HCT116 (cell line): ENCODE measurements around the gene PHACTR4.

Experiments
- EZH2 ChIP-seq: fragments of 200-600 bp; sonication (generic); IDR thresholded peaks from 2 replicates; pipeline ENCODE4 v1.6.1; 2017; ENCODE audit warnings: antibody characterized with exemption, mixed run types
- JUND ChIP-seq: IDR thresholded peaks from 2 replicates; pipeline ENCODE4 v1.6.1; 2012
- POLR2A ChIP-seq: IDR thresholded peaks from 2 replicates; pipeline ENCODE4 v1.7.0; 2011; ENCODE audit warnings: borderline replicate concordance; ENCODE audit not compliant: insufficient read depth, insufficient read length; ENCODE audit errors: extremely low read depth
- YY1 ChIP-seq: IDR thresholded peaks from 2 replicates; pipeline ENCODE4 v1.6.1; 2011; ENCODE audit warnings: low read length, low read depth, moderate library complexity, mild to moderate bottlenecking; ENCODE audit not compliant: insufficient replicate concordance; ENCODE audit errors: extremely low read depth
- TF ChIP-seq, protein P1 (sequence below), 3 experiments: fragments of 200-600 bp in 1 of 3; sonication (generic) in 1 of 3; IDR thresholded peaks in 2 of 3; conservative IDR thresholded peaks in 1 of 3; 2 replicates each; pipeline ENCODE4 v1.5.1; 2012 to 2017; ENCODE audit warnings: low read depth in 2 of 3, low read length in 2 of 3, antibody characterized with exemption in 1 of 3, borderline replicate concordance in 1 of 3, control low read depth in 1 of 3, mild to moderate bottlenecking in 1 of 3, mixed read lengths in 1 of 3, mixed run types in 1 of 3, moderate library complexity in 1 of 3; ENCODE audit not compliant: insufficient read depth in 1 of 3
- TF ChIP-seq, protein P2 (sequence below): IDR thresholded peaks from 2 replicates; pipeline ENCODE4 v1.6.1; 2012

DNA sequence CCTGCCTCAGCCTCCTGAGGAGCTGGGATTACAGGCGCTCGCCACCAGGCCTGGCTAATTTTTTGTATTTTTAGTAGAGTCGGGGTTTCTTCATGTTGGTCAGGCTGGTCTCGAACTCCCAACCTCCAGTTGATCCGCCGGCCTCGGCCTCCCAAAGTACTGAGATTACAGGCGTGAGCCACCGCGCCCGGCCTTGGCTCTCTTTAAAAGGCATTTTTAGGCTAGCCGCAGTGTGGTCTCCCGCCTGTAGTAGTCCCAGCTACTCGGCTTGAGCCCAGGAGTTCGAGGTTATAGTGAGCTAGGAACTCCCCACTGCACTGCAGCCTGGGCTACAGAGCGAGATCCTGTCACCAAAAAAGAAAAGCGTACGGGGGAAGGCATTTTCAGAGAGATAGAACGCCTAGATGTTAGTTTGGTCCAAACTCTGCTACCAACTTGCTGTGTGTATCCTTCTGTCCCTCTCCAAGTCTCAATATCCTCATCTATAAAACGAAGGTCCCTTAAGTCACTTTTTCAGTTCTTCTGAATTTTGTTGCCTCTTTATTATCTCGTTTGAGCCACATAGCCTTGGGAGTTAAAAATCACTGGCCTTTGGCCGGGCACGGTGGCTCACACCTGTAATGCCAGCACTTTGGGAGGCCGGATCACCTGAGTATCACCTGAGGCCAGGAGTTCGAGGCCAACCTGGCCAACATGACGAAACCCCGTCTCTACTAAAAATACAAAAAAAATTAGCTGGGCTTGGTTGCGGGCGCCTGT lies 40.0 kb upstream of the PHACTR4 start:
- TF ChIP-seq EZH2 (no peak), POLR2A (no peak), JUND (no peak), YY1 (no peak)
- TF ChIP-seq, protein P1, sequence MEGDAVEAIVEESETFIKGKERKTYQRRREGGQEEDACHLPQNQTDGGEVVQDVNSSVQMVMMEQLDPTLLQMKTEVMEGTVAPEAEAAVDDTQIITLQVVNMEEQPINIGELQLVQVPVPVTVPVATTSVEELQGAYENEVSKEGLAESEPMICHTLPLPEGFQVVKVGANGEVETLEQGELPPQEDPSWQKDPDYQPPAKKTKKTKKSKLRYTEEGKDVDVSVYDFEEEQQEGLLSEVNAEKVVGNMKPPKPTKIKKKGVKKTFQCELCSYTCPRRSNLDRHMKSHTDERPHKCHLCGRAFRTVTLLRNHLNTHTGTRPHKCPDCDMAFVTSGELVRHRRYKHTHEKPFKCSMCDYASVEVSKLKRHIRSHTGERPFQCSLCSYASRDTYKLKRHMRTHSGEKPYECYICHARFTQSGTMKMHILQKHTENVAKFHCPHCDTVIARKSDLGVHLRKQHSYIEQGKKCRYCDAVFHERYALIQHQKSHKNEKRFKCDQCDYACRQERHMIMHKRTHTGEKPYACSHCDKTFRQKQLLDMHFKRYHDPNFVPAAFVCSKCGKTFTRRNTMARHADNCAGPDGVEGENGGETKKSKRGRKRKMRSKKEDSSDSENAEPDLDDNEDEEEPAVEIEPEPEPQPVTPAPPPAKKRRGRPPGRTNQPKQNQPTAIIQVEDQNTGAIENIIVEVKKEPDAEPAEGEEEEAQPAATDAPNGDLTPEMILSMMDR (IDR thresholded peaks at IDR 0.05 in 2 of 3, conservative IDR thresholded peaks at IDR 0.05 in 1 of 3; ENCODE audit: borderline replicate concordance in 1 of 3, insufficient read depth in 1 of 3, low read depth in 2 of 3, low read length in 2 of 3): no peak
- TF ChIP-seq, protein P2, sequence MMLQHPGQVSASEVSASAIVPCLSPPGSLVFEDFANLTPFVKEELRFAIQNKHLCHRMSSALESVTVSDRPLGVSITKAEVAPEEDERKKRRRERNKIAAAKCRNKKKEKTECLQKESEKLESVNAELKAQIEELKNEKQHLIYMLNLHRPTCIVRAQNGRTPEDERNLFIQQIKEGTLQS: no peak
